ENCODE data around the gene TMEM119.

The TMEM119 gene

GRCh38 chr12:108586306-108586705 is 11.6 kb downstream of the TMEM119 start:
- TF ChIP-seq SPI1 (IDR thresholded peaks at IDR 0.05; ENCODE audit: borderline replicate concordance, low read depth) = no peak
- TF ChIP-seq CTCF (IDR thresholded peaks at IDR 0.05; ENCODE audit: insufficient read depth, low read length) = no peak
- TF ChIP-seq GABPA (IDR thresholded peaks at IDR 0.05; ENCODE audit: low read depth) = no peak
- TF ChIP-seq REST (IDR thresholded peaks at IDR 0.05; ENCODE audit: insufficient replicate concordance, low read depth) = no peak
- no peak for TF ChIP-seq POLR2AphosphoS5 (IDR thresholded peaks at IDR 0.05; ENCODE audit: low read depth)
- no peak for DNase-seq (ENCODE audit: low read depth in 1 of 2, low spot score in 1 of 2)
- Histone ChIP-seq H3K27ac (replicated peaks) (no peak overlapping the region), H3K27me3 (ENCODE audit: insufficient read depth, poor library complexity, severe bottlenecking) (no peaks in the 10 kb centered on the region), H3K4me3 (replicated peaks; ENCODE audit: insufficient read depth, low read length) (no peak overlapping the region)

GRCh38 chr12:108585864-108586263 is 12.0 kb downstream of the TMEM119 start:
- no peak overlapping the region for H3K4me3 ChIP-seq (replicated peaks; ENCODE audit: insufficient read depth, low read length)

More at GRCh38 chr12:108585864-108586263, 12.0 kb downstream of the TMEM119 start:
- no peak for DNase-seq (ENCODE audit: low read depth in 1 of 2, low spot score in 1 of 2)
- Histone ChIP-seq H3K27ac (replicated peaks) (no peak overlapping the region), H3K27me3 (ENCODE audit: insufficient read depth, poor library complexity, severe bottlenecking) (no peaks in the 10 kb centered on the region)
- TF ChIP-seq POLR2AphosphoS5 (IDR thresholded peaks at IDR 0.05; ENCODE audit: low read depth) (no peak), REST (IDR thresholded peaks at IDR 0.05; ENCODE audit: insufficient replicate concordance, low read depth) (no peak), GABPA (IDR thresholded peaks at IDR 0.05; ENCODE audit: low read depth) (no peak), SPI1 (IDR thresholded peaks at IDR 0.05; ENCODE audit: borderline replicate concordance, low read depth) (no peak), CTCF (IDR thresholded peaks at IDR 0.05; ENCODE audit: insufficient read depth, low read length) (no peak)
